Activated CD4-positive, alpha-beta T cell treated with anti-CD3 and anti-CD28 coated beads, Interleukin-2, amount 50 U/mL, for 1 hour (primary cell): ENCODE data around the gene ABHD12.
"Not testable (repeated sequence)": the region's sequence is repeated elsewhere in the genome, so short reads cannot be mapped to it uniquely, and the experiment has no call there.

Experiments
- DNase-seq: peaks from one replicate; pipeline ENCODE4 v3.0.0-alpha.2; 2020

Gene ABHD12

DNA sequence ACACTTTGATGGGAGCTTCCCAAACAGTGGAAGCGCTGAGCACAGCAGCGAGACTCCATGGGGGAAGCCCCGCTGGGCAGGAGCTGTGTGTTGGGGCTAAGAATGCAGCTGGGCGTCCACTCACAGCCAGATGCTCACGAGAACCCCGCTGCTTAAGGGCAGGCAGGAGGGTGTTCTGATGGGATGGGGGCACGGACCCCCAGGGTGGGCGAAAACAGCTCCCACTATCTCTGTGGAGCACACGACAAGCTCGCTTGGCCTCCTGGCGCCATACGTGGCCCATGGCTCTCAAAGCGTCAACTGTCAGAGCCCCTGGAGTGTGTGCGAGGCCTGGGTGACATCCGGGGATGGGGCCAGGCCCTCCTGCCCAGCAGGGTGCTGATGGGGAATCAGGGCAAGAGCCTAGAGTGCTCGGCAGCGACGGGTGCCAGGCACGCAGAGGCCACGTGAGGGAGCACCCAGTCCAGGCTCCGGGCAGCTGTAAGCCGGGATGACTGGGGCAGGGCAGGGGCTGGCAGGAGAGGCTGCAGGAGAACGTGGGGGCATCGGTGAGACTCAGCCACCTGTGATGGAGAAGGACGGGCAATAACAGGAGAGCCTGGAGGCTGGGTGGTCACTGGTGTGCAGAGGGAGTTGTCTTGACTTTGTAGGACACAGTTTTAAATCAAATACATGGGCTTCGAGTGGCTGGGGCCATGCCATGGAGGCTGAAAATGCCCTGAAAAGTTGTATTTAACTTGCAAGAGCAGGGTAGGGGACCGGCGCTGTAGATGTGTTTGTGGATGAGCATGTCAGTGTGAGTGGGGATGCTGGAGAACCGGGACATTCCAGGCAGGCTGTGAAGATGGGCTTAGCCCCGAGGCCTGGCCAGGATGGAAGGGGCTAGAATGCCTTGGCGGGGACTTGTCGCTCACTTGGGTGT lies 115.5 kb downstream of the ABHD12 start:
- no peak for DNase-seq

DNA sequence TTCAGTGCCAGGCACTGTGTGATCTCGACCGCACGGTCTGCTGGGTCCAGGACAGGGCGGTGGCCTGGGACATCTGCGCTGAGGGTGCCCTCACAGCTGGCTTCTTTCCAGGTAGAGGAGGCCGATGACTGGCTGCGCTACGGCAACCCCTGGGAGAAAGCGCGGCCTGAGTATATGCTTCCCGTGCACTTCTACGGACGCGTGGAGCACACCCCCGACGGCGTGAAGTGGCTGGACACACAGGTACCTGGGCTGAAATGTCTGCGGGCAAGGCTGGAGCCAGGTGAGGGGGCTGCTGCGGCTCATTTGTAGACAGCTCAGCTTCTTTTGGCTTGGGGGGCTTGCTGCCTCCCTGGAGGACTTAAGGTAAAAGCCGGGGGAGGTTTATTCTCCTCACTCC lies 116.2 kb downstream of the ABHD12 start:
- DNase-seq: no peak

DNA sequence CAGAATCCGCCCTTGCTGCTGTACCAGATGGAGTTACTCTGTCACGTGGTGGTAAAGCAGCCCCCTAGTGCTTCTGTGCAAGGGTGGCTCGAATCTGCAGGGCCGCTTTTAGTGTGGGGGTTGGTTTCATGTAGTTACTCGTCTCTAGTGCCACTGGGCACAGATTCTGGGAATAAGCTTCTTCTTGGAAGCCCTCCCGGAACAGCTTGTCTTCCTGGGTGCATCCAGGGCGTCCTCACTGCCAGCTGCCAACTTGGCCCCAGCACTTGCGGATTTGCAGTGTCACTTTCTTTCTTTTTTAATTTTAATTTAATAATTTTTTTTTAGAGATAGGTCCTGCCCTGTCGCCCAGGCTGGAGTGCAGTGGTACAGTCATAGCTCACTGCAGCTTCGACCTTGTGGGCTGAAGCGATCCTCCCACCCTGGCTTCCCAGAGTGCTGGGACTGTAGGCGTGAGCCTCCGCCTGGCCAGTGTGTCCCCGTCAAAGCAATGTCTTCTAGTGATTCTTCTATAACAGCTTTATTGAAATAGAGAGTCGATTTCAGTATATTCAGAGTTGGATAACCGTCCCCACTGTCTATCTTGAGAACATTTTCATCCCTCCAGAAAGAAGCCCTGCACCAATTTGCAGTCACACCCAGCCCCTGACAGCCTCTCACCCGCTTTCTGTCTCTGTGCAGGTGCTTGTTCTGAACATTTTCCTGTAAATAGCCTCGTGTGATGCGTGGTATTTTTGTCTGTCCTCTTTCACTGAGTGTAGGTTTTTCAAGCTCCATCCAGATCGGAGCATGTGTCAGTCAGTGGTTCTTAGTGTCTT lies 116.9 kb downstream of the ABHD12 start:
- DNase-seq: no peak

DNA sequence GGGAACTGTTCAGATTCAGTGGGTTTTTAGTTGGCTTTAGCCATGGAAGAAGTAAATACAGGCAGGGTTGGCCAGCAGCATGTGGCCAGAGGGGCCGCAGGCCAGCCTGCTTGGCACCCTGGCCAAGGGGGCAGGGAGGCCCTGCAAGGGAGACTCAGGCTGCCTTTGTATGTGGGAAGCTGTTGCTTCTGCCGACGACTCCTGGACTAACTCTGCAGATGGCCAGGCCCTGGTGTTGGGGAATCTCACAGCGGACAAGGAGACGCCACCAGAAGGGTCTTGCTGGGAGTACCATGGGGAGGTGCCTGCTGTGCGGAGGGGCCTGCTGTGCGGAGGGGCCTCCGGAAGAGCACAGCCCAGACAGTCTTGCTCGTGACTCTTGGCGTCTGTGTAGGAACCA lies 117.6 kb downstream of the ABHD12 start:
- DNase-seq: no peak

DNA sequence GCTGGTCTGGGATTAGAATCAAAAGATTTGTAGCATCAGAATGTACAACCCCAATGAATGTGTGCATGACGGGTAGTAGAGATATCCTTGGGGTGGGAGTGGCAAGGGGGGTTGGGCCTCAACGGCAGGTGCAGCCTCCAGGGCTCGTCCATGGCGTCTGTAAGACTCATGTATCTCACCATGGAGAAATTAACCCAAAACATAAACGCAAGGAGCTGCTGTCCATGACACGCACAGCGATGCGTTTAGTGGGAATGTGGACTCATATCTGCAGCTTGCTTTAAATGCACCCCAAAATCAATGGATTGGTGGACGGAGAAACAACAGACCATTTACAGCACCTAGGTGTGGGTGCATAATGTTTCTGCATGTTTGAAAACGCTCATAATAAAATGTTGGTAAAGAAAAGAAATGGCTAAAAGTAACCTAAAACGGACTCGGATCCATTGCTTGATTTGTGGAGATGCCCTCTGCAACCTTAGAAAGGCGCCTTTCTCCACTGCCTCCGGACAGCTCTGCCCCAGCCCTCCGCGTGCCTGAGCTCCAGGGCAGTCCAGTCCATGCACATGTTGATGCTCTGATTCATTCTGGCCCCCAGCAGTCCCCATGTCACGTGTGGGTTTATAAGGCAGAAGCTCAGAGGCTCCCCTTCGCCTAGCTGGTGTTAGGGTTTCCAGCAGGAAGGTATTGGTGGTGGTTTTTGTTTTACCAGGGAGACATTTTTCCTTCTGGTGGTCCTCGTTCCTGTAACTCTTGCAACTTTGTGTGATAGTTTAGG lies 118.2 kb downstream of the ABHD12 start:
- DNase-seq: no peak

DNA sequence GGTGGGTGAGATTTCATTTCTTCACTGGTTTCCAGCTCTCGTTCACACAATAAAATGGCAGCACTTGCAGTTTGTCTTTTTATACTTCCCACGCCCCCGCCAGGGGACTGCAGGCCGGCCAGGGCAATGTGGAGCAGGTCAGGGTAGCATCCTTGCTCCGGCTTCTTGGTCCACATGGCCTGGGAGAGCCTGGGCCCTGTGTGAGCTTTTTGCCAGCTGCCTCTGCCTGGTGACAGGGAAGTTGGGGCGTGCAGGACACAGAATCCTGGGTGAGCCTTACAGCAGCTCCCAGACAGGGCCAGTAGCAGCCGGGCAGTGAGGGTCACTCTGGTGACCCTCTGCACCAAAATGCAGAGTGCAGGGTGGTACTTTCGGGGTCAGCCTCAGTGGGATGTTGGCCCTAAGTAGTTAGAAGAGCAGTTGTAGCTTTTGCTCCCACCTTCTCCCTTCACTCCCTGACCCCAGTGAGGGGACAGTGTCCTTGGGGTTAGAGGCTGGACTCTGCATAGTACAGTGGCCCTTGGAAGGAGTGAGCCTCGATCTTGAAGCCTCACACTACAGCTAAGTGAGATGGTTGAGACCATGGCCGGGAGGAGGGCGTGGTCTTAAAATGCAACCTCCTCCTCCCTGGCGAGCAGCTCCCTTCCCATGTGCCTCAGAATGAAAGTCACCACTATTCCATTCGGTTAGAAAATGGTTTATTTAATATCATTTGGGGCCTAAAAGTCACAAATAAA lies 119.0 kb downstream of the ABHD12 start:
- no peak for DNase-seq

DNA sequence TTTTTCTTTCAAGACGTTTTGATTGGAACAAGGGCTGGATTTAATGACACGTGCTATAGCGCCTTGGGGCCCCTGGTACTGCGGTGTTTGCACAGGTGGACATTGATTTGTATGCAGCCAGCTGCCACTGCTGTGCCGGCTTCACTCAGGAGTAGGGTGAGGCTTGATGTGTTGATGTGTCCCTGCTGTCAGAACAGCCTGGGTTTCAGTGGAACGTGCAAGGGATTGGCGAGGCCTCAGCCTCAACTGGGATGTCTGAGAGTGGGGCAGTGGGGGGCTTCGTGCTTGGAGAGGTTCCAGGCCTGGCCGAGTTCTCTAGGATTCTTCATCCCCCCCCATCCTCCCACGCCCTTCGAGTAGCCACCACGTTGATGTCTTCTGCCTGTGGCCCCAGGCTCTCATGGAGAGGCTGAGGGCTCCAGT lies 119.8 kb downstream of the ABHD12 start:
- DNase-seq: no peak

DNA sequence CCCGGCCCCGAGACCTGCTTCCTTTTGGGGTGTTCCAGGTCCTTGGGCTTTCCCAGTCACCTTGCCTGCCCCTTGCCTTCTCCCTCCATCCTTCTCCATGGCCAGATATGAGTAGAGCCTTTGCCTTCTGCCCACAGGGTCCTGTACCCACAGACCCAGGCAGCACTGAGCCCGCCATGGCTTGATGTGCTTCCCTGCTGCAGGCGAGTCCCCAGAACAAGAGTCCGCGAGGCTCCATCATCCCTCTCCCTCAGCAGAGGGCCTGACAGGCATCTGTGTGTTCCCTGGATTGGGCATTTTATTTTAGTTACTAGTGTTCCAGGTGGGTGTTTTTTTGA lies 120.8 kb downstream of the ABHD12 start:
- DNase-seq: no peak

DNA sequence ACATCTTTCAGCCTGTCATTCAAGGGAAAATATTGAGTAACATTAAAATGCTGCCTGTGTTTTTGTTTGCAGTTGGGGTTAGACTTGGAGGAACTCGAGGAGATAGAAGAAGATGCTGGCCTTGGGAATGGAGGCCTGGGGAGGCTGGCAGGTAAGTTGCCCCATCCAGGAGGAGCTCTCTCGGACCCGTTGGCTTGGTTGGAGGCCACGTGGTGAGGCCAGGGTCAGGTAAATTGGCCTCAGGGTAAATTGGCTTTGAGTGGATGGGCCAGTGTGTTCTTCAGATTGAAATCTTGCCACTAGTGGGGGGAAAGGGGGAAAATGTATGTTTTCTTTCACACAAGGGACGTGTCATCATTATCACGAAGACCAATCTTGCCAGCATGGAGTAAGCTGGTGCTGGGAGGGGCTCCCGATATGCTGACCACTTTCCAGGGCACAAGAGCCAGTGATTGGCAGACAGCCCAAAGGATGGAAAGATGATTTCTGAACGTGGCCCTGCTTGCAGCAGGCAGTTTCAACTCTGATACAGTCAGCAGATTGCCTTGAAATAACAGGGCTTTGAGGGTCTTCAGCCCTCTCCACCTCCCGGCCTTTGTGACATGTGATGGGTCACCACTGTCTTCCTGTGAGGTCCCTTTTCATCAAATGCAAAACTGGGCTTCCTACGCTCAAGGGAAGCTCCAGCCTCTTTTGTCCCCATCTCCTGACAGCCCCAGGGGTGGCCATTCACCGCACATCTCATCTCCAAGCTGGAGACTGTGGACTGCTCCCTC lies 121.4 kb downstream of the ABHD12 start:
- DNase-seq: no peak

DNA sequence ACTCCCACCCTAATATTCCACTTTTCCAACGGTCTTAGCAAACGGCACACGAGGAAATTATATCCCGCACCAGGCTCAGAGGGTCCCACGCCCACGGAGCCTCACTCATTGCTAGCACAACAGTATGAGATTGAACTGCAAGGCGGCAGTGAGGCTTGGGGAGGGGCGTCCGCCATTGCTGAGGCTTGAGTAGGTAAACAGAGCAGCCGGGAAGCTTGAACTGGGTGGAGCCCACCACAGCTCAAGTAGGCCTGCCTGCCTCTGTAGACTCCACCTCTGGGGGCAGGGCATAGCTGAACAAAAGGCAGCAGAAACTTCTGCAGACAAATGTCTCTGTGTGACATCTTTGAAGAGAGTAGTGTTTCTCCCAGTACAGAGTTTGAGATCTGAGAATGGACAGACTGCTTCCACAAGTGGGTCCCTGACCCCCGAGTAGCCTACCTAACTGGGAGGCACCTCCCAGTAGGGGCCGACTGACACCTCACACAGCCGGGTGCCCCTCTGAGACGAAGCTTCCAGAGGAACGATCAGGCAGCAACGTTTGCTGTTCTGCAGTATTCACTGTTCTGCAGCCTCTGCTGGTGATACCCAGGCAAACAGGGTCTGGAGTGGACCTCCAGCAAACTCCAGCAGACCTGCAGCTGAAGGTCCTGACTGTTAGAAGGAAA lies 129.7 kb downstream of the ABHD12 start:
- not testable (repeated sequence) for DNase-seq

DNA sequence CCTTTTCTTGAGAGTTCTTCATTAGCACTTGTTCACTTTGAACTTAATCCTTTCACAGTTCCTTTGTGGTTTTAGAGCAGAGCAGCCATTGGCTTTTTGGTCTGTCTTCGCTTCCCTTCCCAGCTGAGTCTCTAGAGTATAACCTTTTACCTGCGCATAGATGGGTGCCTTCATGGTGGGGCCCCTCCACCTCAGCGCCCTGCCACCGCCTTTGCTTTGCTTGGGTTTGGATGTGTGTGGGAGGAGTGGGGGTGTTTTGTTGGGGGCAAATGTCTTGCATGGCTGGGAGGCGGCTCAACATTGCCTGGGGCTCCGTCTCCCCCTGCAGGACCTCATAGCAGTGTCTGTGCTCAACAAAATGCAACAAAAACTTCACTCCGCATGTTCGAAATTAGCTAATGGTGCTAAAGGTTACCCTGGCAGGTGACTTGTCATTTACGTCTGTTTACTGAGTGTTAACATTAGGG lies 130.8 kb downstream of the ABHD12 start:
- no peak for DNase-seq

DNA sequence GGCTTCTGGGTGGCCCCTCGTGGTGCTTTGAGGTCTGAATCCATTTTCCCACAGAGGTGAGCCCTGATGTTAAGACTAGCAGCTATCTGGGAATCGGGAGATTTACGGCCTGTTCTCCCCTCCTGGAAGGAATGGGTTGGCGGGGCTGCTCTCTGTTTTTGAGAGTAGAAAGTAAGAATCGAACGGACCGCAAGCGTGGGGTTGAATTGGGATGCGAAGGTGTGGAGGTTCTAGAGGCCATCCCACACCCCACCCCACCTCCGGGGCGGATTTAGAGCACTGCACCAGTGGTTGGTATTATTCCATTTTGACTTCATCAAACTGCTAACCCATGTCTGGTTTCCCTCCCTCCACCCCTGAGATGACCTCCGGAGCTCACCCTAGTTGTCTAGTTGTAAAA lies 131.3 kb downstream of the ABHD12 start:
- no peak for DNase-seq

DNA sequence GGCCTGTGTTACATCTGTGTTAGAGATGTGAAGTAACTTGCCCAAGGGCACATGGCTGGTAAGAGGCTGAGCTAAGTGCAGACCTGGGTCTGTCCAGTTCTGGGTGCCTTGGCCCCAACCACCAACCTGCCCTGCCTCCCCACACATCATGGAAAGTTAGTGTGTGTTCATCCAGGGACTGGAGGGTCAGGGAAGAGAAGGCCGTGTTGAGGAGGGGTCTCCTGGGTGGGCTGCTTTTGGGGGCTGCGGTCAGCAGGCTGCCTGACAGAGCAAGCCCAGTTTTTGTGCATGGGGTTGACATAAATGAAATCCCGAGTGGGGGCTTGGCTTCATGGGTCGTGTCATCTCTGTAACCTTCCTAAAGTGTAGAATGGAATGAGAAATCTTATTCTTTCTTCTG lies 131.8 kb downstream of the ABHD12 start:
- no peak for DNase-seq

DNA sequence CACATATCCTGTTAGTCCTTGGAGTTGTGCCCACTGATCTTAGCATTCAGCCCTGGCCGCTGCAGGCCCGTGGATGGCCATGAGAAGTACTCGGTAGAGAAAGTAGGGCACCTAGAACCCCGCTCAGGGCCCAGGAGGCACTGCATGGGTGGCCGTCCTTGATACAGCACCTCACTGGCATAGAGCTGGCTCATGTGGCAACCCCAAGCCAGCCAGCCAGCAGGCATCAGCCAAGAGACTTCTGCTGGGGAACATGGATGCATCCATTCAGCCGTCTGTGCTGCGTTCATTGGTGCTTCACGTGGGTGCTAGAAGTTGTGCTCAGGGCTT lies 132.2 kb downstream of the ABHD12 start:
- no peak for DNase-seq

DNA sequence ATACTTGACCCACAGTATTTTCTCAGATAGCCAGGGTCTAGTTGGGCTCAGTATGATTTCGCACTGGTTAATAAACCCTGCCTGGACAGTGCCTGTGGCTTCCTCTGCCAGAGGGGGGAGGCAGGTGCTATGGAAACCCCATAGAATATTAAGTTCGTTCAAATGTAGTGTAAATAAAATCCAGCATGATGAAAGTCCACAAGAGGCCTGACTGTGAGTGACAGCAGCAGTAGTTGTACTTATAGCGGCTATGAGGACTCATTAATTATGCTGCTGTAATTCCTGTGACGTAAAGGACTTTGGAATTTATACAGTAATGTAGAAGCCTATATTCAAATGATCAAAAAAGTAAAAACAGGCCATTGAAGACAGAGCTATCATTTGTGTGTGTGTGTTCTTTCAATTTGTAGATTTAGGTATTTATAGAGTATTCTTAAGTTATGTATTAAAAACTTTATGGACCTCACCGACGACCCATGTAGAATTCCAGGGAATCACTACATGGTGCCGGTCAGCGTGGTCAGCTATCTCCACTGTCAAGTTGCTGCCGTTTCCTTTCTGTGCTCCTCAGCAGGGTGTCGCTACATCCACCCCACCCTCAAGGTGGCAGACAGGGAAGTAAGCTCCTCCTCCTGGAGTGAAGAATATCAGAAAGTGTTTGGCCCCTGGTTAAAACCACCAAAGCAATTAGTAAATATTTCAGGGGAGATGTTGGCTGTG lies 132.7 kb downstream of the ABHD12 start:
- no peak for DNase-seq

DNA sequence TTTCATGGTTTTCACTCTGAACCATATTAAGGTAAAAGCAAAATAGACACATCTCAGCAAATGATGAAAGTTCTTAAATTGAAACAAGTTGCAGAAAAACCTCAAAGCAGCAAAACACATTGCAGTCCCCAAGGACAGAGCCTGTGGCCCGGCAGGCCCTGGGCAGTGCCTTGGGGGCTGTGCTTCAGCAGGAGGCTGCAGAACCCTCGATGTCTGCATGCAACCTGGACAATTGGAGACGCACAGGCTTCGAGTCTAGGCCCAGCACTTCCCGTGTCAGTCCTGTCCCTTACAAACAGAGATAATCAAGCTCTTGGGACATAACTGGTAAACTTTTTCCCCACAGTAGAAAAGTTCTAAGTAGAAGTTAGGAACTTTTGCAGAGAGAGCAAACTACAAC lies 133.5 kb downstream of the ABHD12 start:
- no peak for DNase-seq

DNA sequence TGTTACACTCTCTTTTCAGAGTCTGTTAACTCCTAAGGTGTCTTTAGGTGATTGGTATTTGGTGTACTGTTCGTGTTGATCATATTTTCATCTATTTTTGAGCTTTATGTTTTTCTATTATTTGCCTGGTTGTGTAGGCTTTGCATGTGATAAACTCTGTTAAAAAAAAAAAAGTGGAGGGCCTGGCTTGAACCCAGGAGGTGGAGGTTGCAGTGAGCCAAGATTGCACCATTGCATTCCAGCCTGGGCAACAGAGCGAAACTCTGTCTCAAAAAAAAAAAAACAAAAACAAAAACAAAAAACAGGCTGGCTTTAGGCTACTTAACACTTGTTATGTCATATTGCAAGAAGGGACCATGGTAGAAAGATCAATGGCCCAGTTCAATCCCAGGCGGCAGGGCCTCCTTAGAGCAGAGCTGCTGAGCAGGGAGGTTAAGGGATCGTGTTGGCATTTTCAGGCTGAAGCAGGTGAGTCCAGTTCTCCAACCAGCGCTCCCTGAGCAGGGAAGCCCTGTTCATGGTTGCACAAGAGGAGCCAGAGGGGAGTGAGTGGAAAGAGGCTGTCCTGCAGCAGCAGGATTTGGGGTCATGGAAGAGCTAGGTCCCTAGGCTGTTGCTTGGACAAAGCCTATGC lies 134.3 kb downstream of the ABHD12 start:
- no peak for DNase-seq

DNA sequence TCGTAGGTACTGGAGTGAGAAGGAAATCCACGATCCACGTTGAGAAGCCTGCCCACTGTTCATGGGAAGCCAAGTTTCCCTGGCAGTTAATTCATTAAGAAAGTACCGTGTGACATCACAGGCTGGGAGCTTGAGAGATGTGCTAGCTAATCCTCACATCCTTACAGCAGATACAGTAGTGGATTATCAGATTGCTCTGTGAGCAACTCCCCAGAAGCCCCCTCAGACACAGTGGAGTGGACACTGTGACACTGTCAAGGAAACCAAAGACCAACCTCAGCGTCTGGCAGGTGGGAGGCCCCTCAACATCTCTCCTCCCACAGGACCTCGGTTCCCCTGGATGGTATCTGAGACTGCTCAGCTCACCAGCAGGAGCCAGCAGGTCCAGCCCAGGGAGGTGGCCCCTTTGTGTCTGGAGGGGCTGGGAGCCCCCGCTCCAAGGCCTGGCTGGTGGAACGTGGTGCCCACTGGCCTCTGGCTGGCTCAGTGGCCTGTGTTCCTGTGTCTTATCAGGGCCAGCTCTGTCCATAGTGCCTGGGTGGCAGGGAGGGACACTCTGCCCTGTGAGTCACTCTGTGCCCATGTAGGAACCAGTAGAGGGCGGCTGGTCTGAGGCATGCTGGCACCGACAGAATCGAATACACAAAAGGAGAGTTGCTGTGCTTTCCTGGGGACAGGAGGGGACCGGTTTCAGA lies 135.5 kb downstream of the ABHD12 start:
- no peak for DNase-seq

DNA sequence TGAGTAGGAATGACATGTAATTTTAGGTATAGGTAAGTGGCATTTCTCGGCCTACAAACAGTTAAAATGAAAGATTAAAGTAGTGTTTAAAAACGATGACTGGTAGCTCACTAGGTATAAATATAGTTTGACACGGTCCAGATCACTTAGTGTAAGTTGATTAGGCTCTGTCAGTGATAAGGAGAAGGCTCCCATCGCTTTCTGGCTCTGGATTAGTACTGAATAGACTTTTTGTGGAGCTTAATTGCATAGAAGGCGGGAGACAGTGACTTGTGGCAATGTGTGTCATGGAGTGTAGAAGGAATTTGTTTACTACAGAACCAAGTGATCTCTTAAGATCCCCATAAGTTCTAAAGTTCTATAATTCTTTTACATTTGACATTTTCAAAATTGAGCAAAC lies 136.1 kb downstream of the ABHD12 start:
- no peak for DNase-seq
